K562 (cell line): ENCODE results near the gene AMT. TPM values are rescaled to one million over a fixed set of nuclear protein-coding genes. Genes with fewer than 3 reads are reported as not detected.
A peak's percentile ranks its signal among the peaks of the same experiment; 100 is the strongest.

Experiments used
- ATAC-seq: fragments of 200-7000 bp; cut with Tn5 transposase; 3 replicates; pipeline ENCODE4 v1.9.1; 2020; ENCODE audit warnings: moderate library complexity
- BruUV-seq: library from RNA; stranded (reverse); fragments of 400-500 nt; replicated peaks from 2 replicates; lab custom pipeline; 2021; lab: Mats Ljungman, UMichigan
- CTCF ChIA-PET: fragments of 300-600 bp; formaldehyde crosslinking; extraction: SDS; loops from one replicate; lab custom pipeline; 2021; ENCODE audit warnings: low intra/inter-chr PET ratio; lab: Yijun Ruan, JAX
- POLR2A ChIA-PET: fragments of 300-600, 350-650 bp; sonication (Branson Sonifier 250); formaldehyde crosslinking; extraction: SDS; loops from one replicate; lab custom pipeline; 2021; ENCODE audit warnings: antibody characterized with exemption, inconsistent platforms; lab: Yijun Ruan, JAX
- DNase-seq, 4 experiments: peaks; one replicate each; pipeline versions ENCODE4 v3.0.0 to v3.0.0-alpha.2; 2011 to 2018; ENCODE audit warnings: low spot score in 3 of 4, mixed read lengths in 3 of 4; ENCODE audit errors: extremely low read depth in 1 of 4
- FAIRE-seq: peaks from 2 replicates; lab custom pipeline; 2011; peaks lifted over from hg19 to GRCh38; lab: Jason Lieb, UNC
- H2AFZ ChIP-seq: 2 replicates; pipeline ENCODE4 v1.6.0; 2011; ENCODE audit warnings: low read depth, low read length, control low read depth, inconsistent platforms
- H3K27ac ChIP-seq: fragments of 200-600 bp; 3 replicates; pipeline ENCODE4 v1.8.0; 2011; ENCODE audit warnings: low read depth, mild to moderate bottlenecking, control low read depth, inconsistent platforms, low read length, moderate library complexity, mixed read lengths; ENCODE audit errors: extremely low read depth
- H3K27me3 ChIP-seq, 2 experiments: fragments of 300-600 bp in 1 of 2; 2 replicates in 1 of 2; 3 replicates in 1 of 2; pipeline versions ENCODE4 v1.6.0 to v1.8.0; 2011; ENCODE audit warnings: inconsistent platforms in 2 of 2, low read length in 2 of 2, mild to moderate bottlenecking in 1 of 2, mixed read lengths in 1 of 2, moderate library complexity in 1 of 2; ENCODE audit not compliant: control insufficient read depth in 2 of 2, insufficient read depth in 2 of 2
- H3K36me3 ChIP-seq: fragments of 300-600 bp; 3 replicates; pipeline ENCODE4 v1.8.0; 2011; ENCODE audit warnings: mild to moderate bottlenecking, low read length, inconsistent platforms; ENCODE audit not compliant: control insufficient read depth, insufficient read depth
- H3K4me1 ChIP-seq, 2 experiments: fragments of 200-600 bp in 1 of 2; replicated peaks in 1 of 2; 2 replicates in 1 of 2; 3 replicates in 1 of 2; pipeline versions ENCODE4 v1.5.1 to v1.8.0; 2011; ENCODE audit warnings: inconsistent platforms in 2 of 2, low read length in 2 of 2, mild to moderate bottlenecking in 1 of 2, mixed read lengths in 1 of 2, moderate library complexity in 1 of 2; ENCODE audit not compliant: control insufficient read depth in 2 of 2, insufficient read depth in 2 of 2
- H3K4me2 ChIP-seq: 2 replicates; pipeline ENCODE4 v1.6.1; 2011; ENCODE audit warnings: low read length, control low read depth, inconsistent platforms, mixed read lengths; ENCODE audit not compliant: insufficient read depth
- H3K4me3 ChIP-seq: fragments of 200-600 bp; sonication (generic), shearing (Covaris generic); 2 replicates; pipeline ENCODE4 v1.5.1; 2016; ENCODE audit warnings: control low read depth, inconsistent platforms
- H3K79me2 ChIP-seq: fragments of 200-600 bp; 3 replicates; pipeline ENCODE4 v1.8.0; 2011; ENCODE audit warnings: low read length, inconsistent platforms; ENCODE audit not compliant: control insufficient read depth, insufficient read depth
- H3K9ac ChIP-seq, 2 experiments: 2 replicates each; pipeline versions ENCODE4 v1.6.0 to v1.6.1; 2011; ENCODE audit warnings: low read depth in 2 of 2, low read length in 2 of 2, control low read depth in 1 of 2, inconsistent platforms in 1 of 2, mild to moderate bottlenecking in 1 of 2, mixed read lengths in 1 of 2; ENCODE audit not compliant: insufficient read depth in 1 of 2
- H3K9me1 ChIP-seq: one replicate; pipeline ENCODE4 v1.6.0; 2011; ENCODE audit warnings: inconsistent platforms, mild to moderate bottlenecking, low read length, moderate library complexity; ENCODE audit not compliant: control insufficient read depth, insufficient read depth
- H3K9me3 ChIP-seq: replicated peaks from 2 replicates; pipeline ENCODE4 v1.5.1; 2011; ENCODE audit warnings: low read depth, low read length, inconsistent platforms; ENCODE audit not compliant: control insufficient read depth, insufficient read depth
- H4K20me1 ChIP-seq: replicated peaks from 2 replicates; pipeline ENCODE4 v1.6.1; 2011; ENCODE audit warnings: low read length, inconsistent platforms, mixed read lengths; ENCODE audit not compliant: control insufficient read depth, insufficient read depth
- EP400 ChIP-seq: fragments of 450-650 bp; IDR thresholded peaks from 2 replicates; pipeline ENCODE4 v1.6.1; 2017; ENCODE audit warnings: antibody characterized with exemption, mild to moderate bottlenecking, moderate library complexity
- GABPB1 ChIP-seq: sonication (generic); formaldehyde crosslinking; IDR thresholded peaks from 2 replicates; pipeline ENCODE4 v1.8.0; 2022; ENCODE audit warnings: mild to moderate bottlenecking, missing genetic modification reagents
- POLR2H ChIP-seq: IDR thresholded peaks from 2 replicates; pipeline ENCODE4 v1.6.1; 2016; ENCODE audit warnings: missing genetic modification characterization, low read depth, mild to moderate bottlenecking, control low read depth, missing compliant biosample characterization, moderate library complexity
- POLR3A ChIP-seq: IDR thresholded peaks from 2 replicates; pipeline ENCODE4 v1.6.1; 2011; ENCODE audit warnings: borderline replicate concordance, mild to moderate bottlenecking, moderate library complexity; ENCODE audit not compliant: insufficient read length, insufficient read depth; ENCODE audit errors: extremely low read depth
- ZSCAN29 ChIP-seq: fragments of 450-650 bp; IDR thresholded peaks from 2 replicates; pipeline ENCODE4 v1.6.1; 2017
- WGBS: fragments of 100-300 bp; shearing (Covaris generic); methylation state at CpG from one replicate; pipeline ENCODE4 v1.1.6; 2016; ENCODE audit warnings: low coverage, mixed read lengths; ENCODE audit not compliant: insufficient coverage; ENCODE audit errors: missing lambda C conversion rate; 5-methylcytosine and 5-hydroxymethylcytosine counted together
- in situ Hi-C: fragments of 300-500 bp; cut with MboI; formaldehyde crosslinking; loops from 4 replicates; pipeline ENCODE4 v1.15.0; 2018; ENCODE audit warnings: inconsistent platforms, mixed read lengths
- intact Hi-C: fragments of 100-400 bp; cut with micrococcal nuclease; formaldehyde crosslinking; loops from 2 replicates; pipeline ENCODE4 v1.14.2; 2022
- polyA plus RNA-seq, 8 experiments: library from polyadenylated mRNA; depleted of rRNA in 4 of 8; stranded (reverse) in 5 of 8; unstranded in 3 of 8; fragments of >200 nt; fragmentation: Nextera tagmentation in 2 of 8; fragmentation: Illumina TruSeq in 1 of 8; extraction: Ambion mirVana in 2 of 8; extraction: Trizol in 1 of 8; gene quantifications; 2 replicates each; pipeline versions ENCODE4 v1.2.1 to v1.2.3, GENCODE V29; 2011 to 2014; ENCODE audit warnings: inconsistent platforms in 1 of 8, missing spikeins in 1 of 8
- total RNA-seq, 7 experiments: library from RNA; depleted of rRNA in 6 of 7; stranded (reverse); fragments of >200 nt in 6 of 7; fragmentation: Illumina TruSeq in 2 of 7; extraction: Trizol in 2 of 7; gene quantifications; 2 replicates each; pipeline versions ENCODE4 v1.2.1 to v1.2.3, GENCODE V29; 2011 to 2021; ENCODE audit warnings: low replicate concordance in 1 of 7
- TF ChIP-seq, protein P1 (sequence below), 2 experiments: fragments of 450-650 bp; IDR thresholded peaks; 2 replicates each; pipeline ENCODE4 v1.6.1; 2016; ENCODE audit warnings: mild to moderate bottlenecking in 2 of 2, borderline replicate concordance in 1 of 2, low read depth in 1 of 2, moderate library complexity in 1 of 2

AMT gene
- total and polyA plus RNA-seq, 9 of the 15 experiments (the other 6 are each of a cell fraction or from before 2014, with no cell fraction given), result 0.14 to 2.1 (median 0.52) TPM

DNA sequence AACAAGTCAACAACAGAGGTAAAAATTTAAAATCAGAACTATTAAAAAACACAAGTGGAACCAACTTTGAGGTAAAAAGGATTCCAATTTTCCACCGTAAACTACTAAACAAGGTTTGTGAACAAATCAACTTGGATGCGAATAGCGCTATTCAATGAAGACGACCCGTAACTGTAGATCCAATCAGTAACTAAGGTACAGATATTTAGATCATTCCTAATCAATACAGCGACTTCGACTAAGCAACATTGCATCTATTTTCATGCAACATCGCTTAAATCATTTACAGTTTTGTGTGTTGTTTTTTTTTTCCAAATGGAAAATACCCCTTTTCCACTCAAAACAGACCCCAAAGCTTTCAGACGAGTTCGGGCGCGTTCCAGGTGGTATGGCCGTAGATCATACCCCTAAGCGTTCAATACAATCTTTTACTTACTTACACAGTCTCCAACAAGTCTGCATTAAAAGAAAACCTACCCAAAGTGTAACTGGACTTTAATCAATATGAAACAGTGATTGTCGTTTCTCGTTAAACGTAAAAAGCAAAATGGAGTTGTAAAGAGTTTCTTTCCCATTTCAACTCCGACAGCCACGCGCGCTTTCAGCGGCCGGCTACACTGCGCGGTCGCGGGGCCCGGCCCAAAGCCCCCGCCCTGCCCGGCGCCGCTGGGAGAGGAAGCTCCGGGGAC is 11.3 kb downstream of the AMT start:
- peaks cover 31% of the 10 kb centered on the region for H4K20me1 ChIP-seq
- CTCF ChIA-PET, result interaction anchor here (0.6 kb wide), 1 partner anchor 500 kb away, joined by 3 read pairs; no protein-coding TSS in a partner anchor
- H3K36me3 ChIP-seq, result peaks cover 28% of the 10 kb centered on the region; the same call in 2 of the 3 replicates
- peak overlapping the region; percentile 96 for H3K27ac ChIP-seq
- peaks cover 23 to 30% of the 10 kb centered on the region in 2 experiments; a peak in 4 of 5 replicates for H3K4me1 ChIP-seq
- ATAC-seq, result peak; percentile 54
- TF ChIP-seq ZSCAN29 (no peak), POLR2H (tag) (0 out of 2 replicates have a peak, but pooled peaks have one; percentile 3), POLR3A (no peak), GABPB1 (0 out of 2 replicates have a peak, but pooled peaks have one; percentile 11), EP400 (0 out of 2 replicates have a peak, but pooled peaks have one; percentile 17)
- TF ChIP-seq, protein P1, sequence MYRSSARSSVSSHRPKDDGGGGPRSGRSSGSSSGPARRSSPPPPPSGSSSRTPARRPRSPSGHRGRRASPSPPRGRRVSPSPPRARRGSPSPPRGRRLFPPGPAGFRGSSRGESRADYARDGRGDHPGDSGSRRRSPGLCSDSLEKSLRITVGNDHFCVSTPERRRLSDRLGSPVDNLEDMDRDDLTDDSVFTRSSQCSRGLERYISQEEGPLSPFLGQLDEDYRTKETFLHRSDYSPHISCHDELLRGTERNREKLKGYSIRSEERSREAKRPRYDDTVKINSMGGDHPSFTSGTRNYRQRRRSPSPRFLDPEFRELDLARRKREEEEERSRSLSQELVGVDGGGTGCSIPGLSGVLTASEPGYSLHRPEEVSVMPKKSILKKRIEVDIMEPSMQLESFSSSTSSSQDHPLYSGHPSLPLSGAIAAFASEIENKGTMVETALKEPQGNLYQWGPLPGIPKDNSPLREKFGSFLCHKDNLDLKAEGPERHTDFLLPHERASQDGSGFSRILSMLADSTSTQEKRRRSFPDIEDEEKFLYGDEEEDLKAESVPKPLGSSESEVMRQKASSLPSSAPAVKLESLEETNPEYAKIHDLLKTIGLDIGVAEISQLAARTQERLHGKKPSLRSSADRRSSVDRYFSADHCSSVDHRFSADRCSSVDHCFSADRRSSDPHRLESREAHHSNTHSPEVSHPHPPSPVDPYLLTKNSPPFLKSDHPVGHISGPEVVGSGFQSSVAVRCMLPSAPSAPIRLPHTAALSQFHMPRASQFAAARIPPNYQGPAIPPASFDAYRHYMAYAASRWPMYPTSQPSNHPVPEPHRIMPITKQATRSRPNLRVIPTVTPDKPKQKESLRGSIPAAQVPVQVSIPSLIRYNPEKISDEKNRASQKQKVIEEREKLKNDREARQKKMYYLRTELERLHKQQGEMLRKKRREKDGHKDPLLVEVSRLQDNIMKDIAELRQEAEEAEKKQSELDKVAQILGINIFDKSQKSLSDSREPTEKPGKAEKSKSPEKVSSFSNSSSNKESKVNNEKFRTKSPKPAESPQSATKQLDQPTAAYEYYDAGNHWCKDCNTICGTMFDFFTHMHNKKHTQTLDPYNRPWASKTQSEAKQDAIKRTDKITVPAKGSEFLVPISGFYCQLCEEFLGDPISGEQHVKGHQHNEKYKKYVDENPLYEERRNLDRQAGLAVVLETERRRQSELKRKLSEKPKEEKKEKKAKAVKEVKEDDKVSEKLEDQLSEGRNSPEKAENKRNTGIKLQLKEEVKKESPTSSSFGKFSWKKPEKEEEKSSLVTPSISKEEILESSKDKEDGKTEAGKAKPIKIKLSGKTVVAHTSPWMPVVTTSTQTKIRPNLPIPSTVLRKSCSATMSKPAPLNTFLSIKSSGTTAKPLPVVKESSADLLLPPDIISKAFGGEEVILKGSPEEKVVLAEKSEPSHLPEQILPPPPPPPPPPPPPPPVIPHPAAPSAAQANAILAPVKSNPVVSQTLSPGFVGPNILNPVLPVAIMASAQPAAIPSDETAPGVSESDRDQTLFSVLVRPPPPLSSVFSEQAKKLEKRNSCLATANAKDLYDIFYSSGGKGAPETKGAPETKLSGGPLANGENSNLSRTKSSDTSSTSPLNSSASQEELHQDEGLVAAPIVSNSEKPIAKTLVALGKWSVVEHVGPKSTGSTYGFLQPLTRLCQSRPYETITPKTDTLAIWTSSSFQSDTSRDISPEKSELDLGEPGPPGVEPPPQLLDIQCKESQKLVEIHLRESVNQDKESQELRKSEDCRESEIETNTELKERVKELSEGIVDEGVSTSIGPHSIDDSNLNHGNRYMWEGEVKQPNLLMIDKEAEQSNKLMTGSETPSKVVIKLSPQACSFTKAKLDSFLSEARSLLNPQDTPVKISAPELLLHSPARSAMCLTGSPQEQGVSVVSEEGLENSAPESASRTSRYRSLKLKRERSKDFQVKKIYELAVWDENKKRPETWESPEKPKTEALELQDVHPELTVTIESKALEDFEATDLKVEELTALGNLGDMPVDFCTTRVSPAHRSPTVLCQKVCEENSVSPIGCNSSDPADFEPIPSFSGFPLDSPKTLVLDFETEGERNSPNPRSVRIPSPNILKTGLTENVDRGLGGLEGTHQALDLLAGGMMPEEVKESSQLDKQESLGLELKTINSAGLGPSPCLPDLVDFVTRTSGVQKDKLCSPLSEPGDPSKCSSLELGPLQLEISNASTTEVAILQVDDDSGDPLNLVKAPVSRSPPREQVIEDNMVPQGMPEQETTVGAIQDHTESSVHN (IDR thresholded peaks at IDR 0.05; ENCODE audit: borderline replicate concordance in 1 of 2, low read depth in 1 of 2), result no peak
- BruUV-seq, result no TSS peak
- 0% methylated on average over 23 of the region's 33 CpGs for WGBS
- peak overlapping the region; percentile 94 to 96 for H3K9ac ChIP-seq
- no peaks in the 10 kb centered on the region for H3K9me1 ChIP-seq
- H3K4me3 ChIP-seq, result peak overlapping the region; percentile 91
- in situ Hi-C loops, result no loop called here
- peaks cover 74% of the 10 kb centered on the region for H3K79me2 ChIP-seq
- intact Hi-C loops, result no loop called here
- DNase-seq, result no peak
- POLR2A ChIA-PET, result interaction anchor here (0.6 to 1.4 kb wide), 7 partner anchors 18 to 87 kb away, joined by 3 to 8 read pairs (median 5); partner anchors contain the start of genes NICN1 and USP4
- FAIRE-seq, result no peak
- H2AFZ ChIP-seq, result peak overlapping the region; percentile 56; the same call in 1 of the 2 replicates
- peak overlapping the region; percentile 94 for H3K4me2 ChIP-seq
- no peaks in the 10 kb centered on the region for H3K9me3 ChIP-seq
- no peaks in the 10 kb centered on the region for H3K27me3 ChIP-seq
